ENCODE measurements around the gene CARD10. TPM values are rescaled to one million over a fixed set of nuclear protein-coding genes. Genes with fewer than 3 reads are reported as not detected.
"Not testable (repeated sequence)": the region's sequence is repeated elsewhere in the genome, so short reads cannot be mapped to it uniquely, and the experiment has no call there.

Gene CARD10
- total RNA-seq, 4 donors from 2014 or later, result 2.6 to 5.7 (median 4.4) TPM

DNA sequence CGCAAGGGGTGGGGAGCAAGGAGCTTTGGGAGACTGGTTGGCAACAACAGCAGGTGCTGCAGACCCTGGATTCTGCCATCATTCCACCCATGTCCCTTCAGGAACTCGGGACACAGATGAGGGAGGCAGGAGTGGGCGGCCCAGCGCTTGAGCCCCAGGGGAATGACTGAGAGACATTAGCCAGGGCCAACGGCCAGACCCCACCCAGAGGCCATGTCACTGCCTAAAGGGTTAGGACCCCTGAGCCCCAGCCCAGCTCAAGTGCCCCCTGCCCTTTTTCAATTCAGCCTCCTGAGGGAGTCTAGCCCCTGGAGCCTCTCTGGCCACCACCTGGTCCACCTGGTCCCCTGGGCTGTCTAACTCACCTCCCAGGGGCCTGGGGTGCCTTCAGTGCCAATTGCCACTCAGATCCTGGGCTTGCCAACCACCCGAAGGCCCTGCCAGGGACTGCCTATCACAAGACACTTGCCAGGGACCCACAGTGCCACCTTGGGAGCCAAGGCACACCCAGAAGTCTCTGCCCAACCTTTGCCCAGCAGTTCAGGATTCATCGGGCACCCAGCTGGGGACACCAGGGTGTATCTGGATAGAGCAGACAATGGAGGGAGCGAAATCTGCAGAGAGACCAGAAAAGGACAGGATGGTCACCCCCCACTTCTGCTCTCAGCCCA, 49.7 kb downstream of the CARD10 start:
- H3K9me3 ChIP-seq, result no peaks in the 10 kb centered on the region
- DNase-seq (no peak), ATAC-seq (no peak)
- no peaks in the 10 kb centered on the region for H3K36me3 ChIP-seq
- H3K27ac ChIP-seq, result no peak overlapping the region
- H3K27me3 ChIP-seq, result peaks cover 3 to 14% (median 10%) of the 10 kb centered on the region in 3 donors
- in situ Hi-C loops (cut with MboI; ENCODE audit: low sequenced_read_pairs in 4 of 4) (no loop called here), intact Hi-C loops (cut with DNase I; ENCODE audit: low total_unique reads) (no loop called here)
- no peaks in the 10 kb centered on the region for H3K4me1 ChIP-seq
- TF ChIP-seq POLR2A (IDR thresholded peaks at IDR 0.05), result no peak
- TF ChIP-seq CTCF (IDR thresholded peaks at IDR 0.05 in 4 of 5, conservative IDR thresholded peaks at IDR 0.05 in 1 of 5), result no peak
- H3K4me3 ChIP-seq, result no peak overlapping the region

DNA sequence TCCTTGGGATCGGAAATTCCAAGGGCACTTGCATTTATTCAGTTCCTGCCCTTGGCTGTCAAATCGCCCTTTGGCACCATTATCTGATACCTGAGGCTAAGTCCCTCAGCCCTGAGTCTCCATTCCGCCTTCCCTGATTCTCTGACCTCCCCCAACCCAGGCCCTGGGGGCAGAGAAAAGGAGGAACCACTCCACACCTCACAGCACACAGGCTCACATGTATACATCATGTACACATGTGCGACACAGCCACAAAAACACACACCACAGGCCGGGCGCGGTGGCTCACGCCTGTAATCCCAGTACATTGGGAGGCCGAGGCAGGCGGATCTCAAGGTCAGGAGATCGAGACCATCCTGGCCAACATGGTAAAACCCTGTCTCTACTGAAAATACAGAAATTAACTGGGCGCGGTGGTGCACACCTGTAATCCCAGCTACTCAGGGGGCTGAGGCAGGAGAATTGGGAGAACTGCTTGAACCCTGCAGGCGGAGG, 51.0 kb downstream of the CARD10 start:
- in situ Hi-C loops (cut with MboI; ENCODE audit: low sequenced_read_pairs in 4 of 4); H3K4me3 ChIP-seq; H3K27ac ChIP-seq; DNase-seq; intact Hi-C loops (cut with DNase I; ENCODE audit: low total_unique reads); H3K36me3 ChIP-seq; H3K9me3 ChIP-seq; H3K4me1 ChIP-seq; ATAC-seq: not testable (repeated sequence)
- H3K27me3 ChIP-seq, result peaks cover 3 to 14% (median 10%) of the 10 kb centered on the region in 3 donors

GRCh38 chr22:37467391-37467955, 51.7 kb downstream of the CARD10 start:
- TF ChIP-seq POLR2A (IDR thresholded peaks at IDR 0.05) (no peak), CTCF (IDR thresholded peaks at IDR 0.05 in 4 of 5, conservative IDR thresholded peaks at IDR 0.05 in 1 of 5) (no peak)
- intact Hi-C loops (cut with DNase I; ENCODE audit: low total_unique reads) (no loop called here), in situ Hi-C loops (cut with MboI; ENCODE audit: low sequenced_read_pairs in 4 of 4) (no loop called here)
- peaks cover 0 to 14% (median 10%) of the 10 kb centered on the region in 3 donors for H3K27me3 ChIP-seq
- H3K9me3 ChIP-seq, result no peaks in the 10 kb centered on the region
- H3K27ac ChIP-seq, result no peak overlapping the region
- no peak for ATAC-seq
- H3K4me3 ChIP-seq, result no peak overlapping the region
- no peaks in the 10 kb centered on the region for H3K4me1 ChIP-seq
- no peaks in the 10 kb centered on the region for H3K36me3 ChIP-seq
- DNase-seq, result no peak

GRCh38 chr22:37464181-37464580, 55.0 kb downstream of the CARD10 start:
- Histone ChIP-seq H3K4me1 (no peaks in the 10 kb centered on the region), H3K27me3 (peaks cover 10 to 14% (median 11%) of the 10 kb centered on the region in 3 donors), H3K36me3 (no peaks in the 10 kb centered on the region), H3K9me3 (no peaks in the 10 kb centered on the region), H3K4me3 (no peak overlapping the region), H3K27ac (no peak overlapping the region)
- in situ Hi-C loops (cut with MboI; ENCODE audit: low sequenced_read_pairs in 4 of 4) (no loop called here), intact Hi-C loops (cut with DNase I; ENCODE audit: low total_unique reads) (no loop called here)
- no peak for DNase-seq
- TF ChIP-seq POLR2A (IDR thresholded peaks at IDR 0.05), result no peak
- TF ChIP-seq CTCF (IDR thresholded peaks at IDR 0.05 in 4 of 5, conservative IDR thresholded peaks at IDR 0.05 in 1 of 5), result no peak
- ATAC-seq, result no peak

DNA sequence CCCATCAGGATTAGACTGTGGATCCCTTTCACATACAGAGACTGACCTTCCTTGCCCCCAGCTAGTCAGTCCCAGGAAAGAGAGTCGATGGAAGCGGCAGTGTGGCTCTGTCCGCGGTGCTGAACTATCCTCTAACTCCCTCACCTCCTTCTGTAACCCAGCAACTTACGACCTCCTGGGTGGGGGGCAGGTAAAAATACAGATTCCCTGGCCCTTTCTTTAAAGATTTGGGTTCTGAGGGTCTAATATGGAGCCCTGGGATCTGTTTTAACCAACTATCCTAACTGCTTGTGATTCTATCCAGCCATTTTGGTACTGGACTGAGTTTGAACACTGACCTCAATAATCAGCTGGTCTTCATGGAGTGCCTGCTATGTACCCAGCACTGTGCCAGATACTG, 56.2 kb downstream of the CARD10 start:
- H3K4me1 ChIP-seq, result no peaks in the 10 kb centered on the region
- intact Hi-C loops (cut with DNase I; ENCODE audit: low total_unique reads) (no loop called here), in situ Hi-C loops (cut with MboI; ENCODE audit: low sequenced_read_pairs in 4 of 4) (no loop called here)
- no peak overlapping the region for H3K4me3 ChIP-seq
- H3K27ac ChIP-seq, result no peak overlapping the region
- TF ChIP-seq POLR2A (IDR thresholded peaks at IDR 0.05) (no peak), CTCF (IDR thresholded peaks at IDR 0.05 in 4 of 5, conservative IDR thresholded peaks at IDR 0.05 in 1 of 5) (no peak)
- no peak for ATAC-seq
- peaks cover 7 to 20% (median 11%) of the 10 kb centered on the region in 3 donors for H3K27me3 ChIP-seq
- H3K36me3 ChIP-seq, result no peaks in the 10 kb centered on the region
- no peaks in the 10 kb centered on the region for H3K9me3 ChIP-seq
- no peak for DNase-seq
